HG03045 (cell line): Measurements from ENCODE around the gene CDA.
"Not testable (repeated sequence)": the region's sequence is repeated elsewhere in the genome, so short reads cannot be mapped to it uniquely, and the experiment has no call there.

Experiments used
- ATAC-seq: cut with Tn5 transposase; IDR thresholded peaks from one replicate; pipeline ENCODE4 v1.9.1; 2021; ENCODE audit warnings: mild to moderate bottlenecking, moderate library complexity; ENCODE audit not compliant: unreplicated experiment

The CDA gene

GRCh38 chr1:20586953-20587660 lies 1.8 kb upstream of the CDA start:
- no peak for ATAC-seq

DNA sequence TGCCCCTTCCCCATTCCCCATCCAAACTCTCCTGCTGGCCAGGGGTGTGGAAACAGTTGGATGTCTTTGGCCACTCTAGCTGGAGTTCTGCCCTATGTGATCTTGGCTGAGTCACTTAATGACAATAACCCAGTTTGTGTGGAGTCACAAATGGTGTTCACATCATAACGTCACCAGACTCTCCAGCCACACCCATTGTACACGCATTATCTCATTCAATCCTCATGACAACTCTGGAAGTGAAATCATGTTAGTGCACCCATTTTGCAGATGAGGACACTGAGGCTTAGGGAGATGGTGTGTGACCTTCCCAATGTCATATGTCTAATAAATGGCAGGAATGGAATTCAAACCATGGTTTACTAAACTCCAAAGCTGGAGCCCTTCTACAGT lies 1.2 kb upstream of the CDA start:
- no peak for ATAC-seq

DNA sequence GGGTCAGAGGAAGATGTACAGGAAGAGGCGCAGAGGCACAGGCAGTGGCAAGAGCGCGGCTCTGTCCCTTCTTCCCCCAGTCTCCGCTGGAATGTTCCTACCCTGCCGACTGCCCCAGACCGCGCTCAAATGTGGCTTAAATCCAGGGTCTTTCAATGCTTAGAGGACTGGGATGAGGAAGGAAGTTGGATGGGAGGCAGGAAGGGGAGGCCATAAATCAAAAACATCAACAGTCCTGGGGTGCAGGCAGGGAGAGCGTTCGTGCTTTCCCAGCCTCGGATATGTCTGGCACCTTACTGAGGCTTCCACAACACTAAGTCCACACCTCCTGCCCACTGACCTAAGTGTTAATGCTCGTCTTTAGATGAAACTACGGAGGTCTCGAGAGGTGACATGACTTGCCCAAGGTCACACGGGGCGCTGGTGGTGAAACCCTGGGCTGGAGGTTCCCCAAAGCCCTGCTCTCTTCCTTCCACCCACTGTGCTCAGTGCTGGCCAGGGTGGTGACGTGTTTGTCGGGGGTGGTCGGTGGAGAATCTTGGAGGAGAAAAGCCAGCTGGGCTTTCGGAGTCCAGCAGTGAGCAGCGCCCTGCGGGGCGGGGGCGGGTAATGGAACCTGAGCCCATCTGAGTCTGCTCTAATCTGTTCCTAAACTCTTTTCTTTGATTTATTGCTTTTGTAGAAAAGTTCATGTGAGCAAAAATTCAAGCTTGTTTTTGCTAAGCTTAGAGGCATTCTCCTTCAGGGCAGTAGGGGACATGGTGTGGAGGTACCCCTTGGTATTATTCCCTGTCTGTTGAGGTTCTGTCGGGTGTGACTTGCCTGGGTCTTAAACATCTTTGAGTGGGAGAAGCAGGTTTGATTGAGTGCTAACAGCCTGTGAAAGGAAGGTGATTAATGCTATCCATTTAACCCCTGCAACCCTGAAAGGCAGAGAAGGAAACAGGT lies 708 bp downstream of the CDA start:
- no peak for ATAC-seq

DNA sequence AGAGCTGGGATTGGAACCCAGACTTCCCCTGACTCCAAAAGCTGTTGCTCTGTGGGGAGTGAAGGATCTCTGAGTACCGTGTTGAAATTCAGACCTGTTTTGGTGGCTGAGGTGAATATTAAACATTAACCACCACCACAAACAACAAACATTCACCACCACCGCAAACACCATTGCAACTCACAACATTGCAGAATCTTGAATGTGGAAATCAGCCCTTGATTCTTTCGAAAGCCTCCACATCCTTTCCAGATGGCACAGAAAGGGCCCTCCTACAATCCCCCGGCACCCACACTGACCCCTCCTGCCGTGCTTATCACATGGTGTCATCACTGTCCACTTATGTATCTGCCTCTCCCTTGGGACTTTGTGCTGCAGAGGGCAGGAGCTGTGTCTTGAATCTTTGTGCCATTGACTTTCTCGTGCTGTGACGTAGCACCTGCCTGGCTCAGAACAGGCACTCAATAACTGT lies 1.4 kb downstream of the CDA start:
- no peak for ATAC-seq

DNA sequence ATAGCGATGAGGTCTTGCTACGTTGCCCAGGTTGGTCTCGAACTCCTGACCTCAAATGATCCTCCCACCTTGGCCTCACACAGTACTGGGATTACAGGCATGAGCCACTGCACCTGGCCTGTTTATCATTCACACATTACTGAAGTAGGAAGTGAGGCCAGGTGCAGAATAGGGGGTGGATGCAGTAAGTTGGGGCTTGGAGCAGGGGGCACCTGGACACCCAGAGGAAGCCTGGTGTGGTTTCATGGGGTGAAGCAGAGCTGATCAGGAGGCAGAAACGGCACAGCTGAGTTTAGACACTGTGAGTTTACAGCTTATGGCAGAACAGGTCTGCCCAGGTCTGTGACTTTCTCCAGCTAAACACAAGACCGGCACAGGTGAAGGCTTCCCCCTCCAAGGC lies 4.9 kb downstream of the CDA start:
- no peak for ATAC-seq

DNA sequence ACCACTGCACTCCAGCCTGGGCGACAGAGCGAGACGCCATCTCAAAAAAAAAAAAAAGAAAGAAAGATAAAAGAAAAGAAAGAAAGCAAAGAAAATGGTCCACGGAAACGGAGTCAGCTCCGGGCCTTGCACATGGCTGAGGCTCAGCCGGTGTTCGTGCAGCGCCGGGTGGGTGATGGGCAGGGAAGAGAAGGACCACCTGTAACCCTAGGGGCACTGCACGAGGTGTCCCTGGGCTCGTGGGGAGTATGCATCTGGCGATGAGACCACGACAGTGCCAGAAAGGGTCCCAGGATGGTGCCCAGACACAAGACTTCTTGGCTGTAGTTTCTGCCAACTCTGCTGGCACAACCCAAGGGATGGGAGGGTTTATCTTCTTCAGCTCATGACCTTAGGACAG lies 5.8 kb downstream of the CDA start:
- ATAC-seq, result no peak

GRCh38 chr1:20596106-20596505 lies 7.2 kb downstream of the CDA start:
- no peak for ATAC-seq

GRCh38 chr1:20597650-20598049 lies 8.8 kb downstream of the CDA start:
- ATAC-seq, result no peak

DNA sequence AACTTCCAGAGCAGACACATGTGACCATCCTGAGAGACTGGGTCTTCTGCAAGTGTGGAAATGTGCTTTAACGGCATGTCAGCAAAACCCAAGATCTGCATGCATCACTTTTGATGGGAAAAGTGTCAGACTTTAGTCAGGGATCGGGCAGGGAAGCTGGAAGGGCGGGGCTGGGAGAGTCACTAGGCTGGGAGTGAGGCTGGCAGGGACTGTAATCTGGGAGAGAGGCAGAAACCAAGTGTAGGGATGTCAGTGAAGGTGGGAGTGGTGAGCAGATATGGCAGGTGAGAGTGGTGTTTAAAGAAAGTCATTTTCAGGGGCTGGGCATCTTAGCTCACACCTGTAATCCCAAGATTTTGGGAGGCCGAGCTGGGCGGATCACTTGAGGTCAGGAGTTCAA lies 11.3 kb downstream of the CDA start:
- no peak for ATAC-seq

DNA sequence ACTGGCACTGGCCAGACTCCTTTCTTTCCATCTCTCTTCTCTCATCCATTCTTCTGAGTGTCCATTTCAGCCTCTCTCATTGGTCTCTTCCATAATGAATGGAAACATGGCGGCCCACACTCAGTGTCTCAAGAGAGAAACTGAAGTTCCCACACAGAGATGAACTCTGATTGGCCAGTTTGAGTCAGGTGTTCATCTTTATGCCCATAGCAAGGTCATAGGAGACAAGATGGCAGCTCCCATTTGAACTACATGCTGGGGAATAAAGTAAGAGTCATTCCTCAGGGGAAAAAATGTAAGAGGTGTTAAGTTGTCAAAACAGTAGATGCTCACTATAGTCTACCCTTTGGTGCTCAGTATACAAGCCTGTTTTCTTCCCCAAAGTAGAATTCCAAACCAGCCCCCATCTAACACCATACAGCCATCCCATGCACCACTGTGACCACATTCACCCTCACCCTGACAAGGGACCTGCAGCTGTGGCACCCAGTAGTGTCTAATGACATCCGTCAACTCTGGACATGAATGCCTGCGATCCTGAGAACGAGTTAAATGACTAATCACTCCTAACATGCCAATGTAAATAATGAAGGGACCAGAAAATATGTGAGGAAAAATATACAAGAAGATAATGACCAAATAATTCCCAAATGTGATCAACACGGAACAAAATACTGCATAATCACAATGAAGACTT lies 12.4 kb downstream of the CDA start:
- ATAC-seq, result no peak

GRCh38 chr1:20602851-20603450 lies 14.1 kb downstream of the CDA start:
- no peak for ATAC-seq

DNA sequence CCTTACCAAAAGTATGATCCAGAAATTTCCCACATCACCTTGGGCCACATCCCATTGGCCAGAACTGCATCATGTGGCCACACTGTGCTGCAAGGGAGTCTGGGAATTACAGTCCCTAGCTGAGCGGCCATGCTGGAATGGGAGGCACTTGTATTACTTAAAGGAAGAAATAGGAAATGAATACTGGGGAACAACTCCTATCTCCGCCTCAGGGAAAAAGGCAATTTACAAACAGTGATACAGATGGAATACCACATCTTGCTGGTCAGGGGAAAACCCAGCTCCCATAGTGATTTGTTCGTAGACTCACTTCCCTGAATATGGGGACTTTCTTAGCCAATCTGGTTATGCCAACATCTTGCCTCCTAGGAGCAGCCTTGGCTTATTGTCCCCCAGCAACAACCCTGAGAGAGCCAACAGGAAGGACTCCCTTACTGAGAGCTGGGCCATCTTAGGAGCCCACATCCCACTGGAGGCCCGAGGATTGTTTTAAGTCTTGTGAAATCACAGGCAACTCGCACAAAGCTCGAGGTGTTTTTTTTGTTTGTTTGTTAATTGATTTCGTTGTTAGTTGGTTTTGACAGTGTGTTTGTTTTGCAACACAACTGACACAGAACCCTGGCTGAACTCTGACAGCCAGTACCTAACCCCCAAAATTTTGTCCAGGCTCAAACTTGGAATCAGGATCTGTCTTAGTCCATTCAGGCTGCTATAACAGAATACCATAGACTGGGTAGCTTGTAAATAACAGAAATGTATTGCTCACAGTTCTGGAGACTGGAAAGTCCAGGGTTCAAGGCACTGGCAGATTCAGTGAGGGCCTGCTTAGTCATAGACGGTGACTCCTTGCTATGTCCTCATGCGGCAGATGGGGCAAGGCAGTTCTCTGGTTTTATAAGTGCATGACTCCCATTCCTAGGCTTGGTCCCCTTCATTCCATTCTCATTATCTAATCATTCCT lies 14.9 kb downstream of the CDA start:
- no peak for ATAC-seq

GRCh38 chr1:20604678-20605077 lies 15.8 kb downstream of the CDA start:
- no peak for ATAC-seq

DNA sequence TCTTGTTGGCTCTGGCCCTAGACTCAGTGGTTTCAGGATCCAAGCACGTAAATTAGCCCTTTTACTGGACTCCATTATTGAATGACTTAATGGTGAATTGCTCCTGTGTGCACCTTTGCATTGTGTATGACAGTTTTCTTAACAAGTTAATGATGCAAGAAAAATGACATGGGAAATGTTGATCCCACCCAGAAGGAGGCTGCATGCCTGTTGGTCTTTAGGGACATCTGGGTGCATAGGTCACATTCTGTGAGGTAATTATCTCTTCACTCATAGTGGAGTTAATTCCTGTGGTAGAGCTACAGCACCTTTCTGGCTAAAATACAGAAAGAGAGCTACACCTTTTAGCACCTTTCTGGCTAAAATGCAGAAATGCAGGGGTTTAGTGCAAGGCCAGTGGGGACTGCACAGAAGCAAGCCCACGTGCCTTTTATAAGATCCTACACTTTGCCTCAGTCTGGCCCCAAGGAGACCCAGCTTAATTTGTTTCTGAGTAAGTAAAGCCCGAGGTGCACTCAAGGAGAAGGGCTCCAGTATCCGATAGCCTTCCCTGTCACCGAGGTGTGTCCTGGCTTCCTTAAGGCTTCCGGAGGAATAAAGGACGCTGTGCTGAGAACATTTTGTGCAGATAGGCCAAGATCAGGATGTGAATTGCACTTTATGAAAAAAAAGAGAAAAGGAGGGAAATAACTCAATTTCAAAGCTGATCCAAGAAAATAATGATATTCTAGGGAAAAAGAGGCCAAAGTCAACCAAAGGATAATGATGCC lies 18.1 kb downstream of the CDA start:
- not testable (repeated sequence) for ATAC-seq

GRCh38 chr1:20609541-20609940 lies 20.6 kb downstream of the CDA start:
- ATAC-seq, result no peak

- no peak for ATAC-seq
These were observed 22.1 kb downstream of the CDA start for GRCh38 chr1:20610970-20611369.

GRCh38 chr1:20611652-20612051 lies 22.8 kb downstream of the CDA start:
- ATAC-seq, result no peak

- no peak for ATAC-seq
These were observed 23.4 kb downstream of the CDA start for GRCh38 chr1:20612221-20612746.

- ATAC-seq, result no peak
These were observed 25.3 kb downstream of the CDA start for GRCh38 chr1:20614131-20614579.
